ENCODE results near the gene ERC2.
"Not testable (repeated sequence)": the region's sequence is repeated elsewhere in the genome, so short reads cannot be mapped to it uniquely, and the experiment has no call there.

The ERC2 gene

GRCh38 chr3:56087451-56088053, 380.7 kb downstream of the ERC2 start:
- no peak overlapping the region for H3K9ac ChIP-seq (ENCODE audit: low read length)
- H3K4me1 ChIP-seq (ENCODE audit: control insufficient read depth, low read depth, low read length): no peaks in the 10 kb centered on the region
- H3K9me3 ChIP-seq (ENCODE audit: control insufficient read depth, low read depth, low read length): no peaks in the 10 kb centered on the region
- H3K36me3 ChIP-seq (ENCODE audit: control insufficient read depth, low read depth, low read length): no peaks in the 10 kb centered on the region
- H3K4me3 ChIP-seq (ENCODE audit: low read length): no peak overlapping the region
- H3K27me3 ChIP-seq (ENCODE audit: control insufficient read depth, insufficient read depth, low read length): no peaks in the 10 kb centered on the region
- no peak overlapping the region for H3K27ac ChIP-seq (ENCODE audit: low read length)

- no peaks in the 10 kb centered on the region for H3K4me1 ChIP-seq (ENCODE audit: control insufficient read depth, low read depth, low read length)
- H3K27me3 ChIP-seq (ENCODE audit: control insufficient read depth, insufficient read depth, low read length): no peaks in the 10 kb centered on the region
- no peak overlapping the region for H3K27ac ChIP-seq (ENCODE audit: low read length)
- no peaks in the 10 kb centered on the region for H3K9me3 ChIP-seq (ENCODE audit: control insufficient read depth, low read depth, low read length)
- no peak overlapping the region for H3K4me3 ChIP-seq (ENCODE audit: low read length)
- H3K9ac ChIP-seq (ENCODE audit: low read length): no peak overlapping the region
- no peaks in the 10 kb centered on the region for H3K36me3 ChIP-seq (ENCODE audit: control insufficient read depth, low read depth, low read length)
These were observed 381.9 kb downstream of the ERC2 start for GRCh38 chr3:56086355-56086754.

GRCh38 chr3:56081246-56081645, 387.0 kb downstream of the ERC2 start:
- H3K27me3 ChIP-seq (ENCODE audit: control insufficient read depth, insufficient read depth, low read length): no peaks in the 10 kb centered on the region
- no peak overlapping the region for H3K4me3 ChIP-seq (ENCODE audit: low read length)
- no peak overlapping the region for H3K9ac ChIP-seq (ENCODE audit: low read length)
- no peak overlapping the region for H3K27ac ChIP-seq (ENCODE audit: low read length)
- H3K4me1 ChIP-seq (ENCODE audit: control insufficient read depth, low read depth, low read length): no peaks in the 10 kb centered on the region
- H3K36me3 ChIP-seq (ENCODE audit: control insufficient read depth, low read depth, low read length): no peaks in the 10 kb centered on the region
- no peaks in the 10 kb centered on the region for H3K9me3 ChIP-seq (ENCODE audit: control insufficient read depth, low read depth, low read length)

- H3K9me3 ChIP-seq (ENCODE audit: control insufficient read depth, low read depth, low read length): no peaks in the 10 kb centered on the region
- no peaks in the 10 kb centered on the region for H3K4me1 ChIP-seq (ENCODE audit: control insufficient read depth, low read depth, low read length)
- H3K4me3 ChIP-seq (ENCODE audit: low read length): no peak overlapping the region
- H3K27ac ChIP-seq (ENCODE audit: low read length): no peak overlapping the region
- no peaks in the 10 kb centered on the region for H3K27me3 ChIP-seq (ENCODE audit: control insufficient read depth, insufficient read depth, low read length)
- H3K36me3 ChIP-seq (ENCODE audit: control insufficient read depth, low read depth, low read length): no peaks in the 10 kb centered on the region
- H3K9ac ChIP-seq (ENCODE audit: low read length): no peak overlapping the region
These were observed 391.5 kb downstream of the ERC2 start for GRCh38 chr3:56076746-56077145.

- H3K4me1 ChIP-seq (ENCODE audit: control insufficient read depth, low read depth, low read length): no peaks in the 10 kb centered on the region
- H3K36me3 ChIP-seq (ENCODE audit: control insufficient read depth, low read depth, low read length): no peaks in the 10 kb centered on the region
- H3K27ac ChIP-seq (ENCODE audit: low read length): no peak overlapping the region
- H3K27me3 ChIP-seq (ENCODE audit: control insufficient read depth, insufficient read depth, low read length): no peaks in the 10 kb centered on the region
- H3K9me3 ChIP-seq (ENCODE audit: control insufficient read depth, low read depth, low read length): no peaks in the 10 kb centered on the region
- no peak overlapping the region for H3K9ac ChIP-seq (ENCODE audit: low read length)
- no peak overlapping the region for H3K4me3 ChIP-seq (ENCODE audit: low read length)
These were observed 393.2 kb downstream of the ERC2 start for GRCh38 chr3:56075089-56075488.

GRCh38 chr3:56069766-56070165, 398.5 kb downstream of the ERC2 start:
- Histone ChIP-seq H3K9me3 (ENCODE audit: control insufficient read depth, low read depth, low read length) (no peaks in the 10 kb centered on the region), H3K4me3 (ENCODE audit: low read length) (no peak overlapping the region), H3K27ac (ENCODE audit: low read length) (no peak overlapping the region), H3K9ac (ENCODE audit: low read length) (no peak overlapping the region), H3K36me3 (ENCODE audit: control insufficient read depth, low read depth, low read length) (no peaks in the 10 kb centered on the region), H3K4me1 (ENCODE audit: control insufficient read depth, low read depth, low read length) (no peaks in the 10 kb centered on the region), H3K27me3 (ENCODE audit: control insufficient read depth, insufficient read depth, low read length) (no peaks in the 10 kb centered on the region)

GRCh38 chr3:56066405-56066804, 401.9 kb downstream of the ERC2 start:
- not testable (repeated sequence) for H3K27me3 ChIP-seq (ENCODE audit: control insufficient read depth, insufficient read depth, low read length); H3K9ac ChIP-seq (ENCODE audit: low read length); H3K36me3 ChIP-seq (ENCODE audit: control insufficient read depth, low read depth, low read length); H3K9me3 ChIP-seq (ENCODE audit: control insufficient read depth, low read depth, low read length); H3K27ac ChIP-seq (ENCODE audit: low read length); H3K4me1 ChIP-seq (ENCODE audit: control insufficient read depth, low read depth, low read length); H3K4me3 ChIP-seq (ENCODE audit: low read length)

- no peak overlapping the region for H3K4me3 ChIP-seq (ENCODE audit: low read length)
- H3K4me1 ChIP-seq (ENCODE audit: control insufficient read depth, low read depth, low read length): no peaks in the 10 kb centered on the region
- H3K9me3 ChIP-seq (ENCODE audit: control insufficient read depth, low read depth, low read length): no peaks in the 10 kb centered on the region
- H3K27ac ChIP-seq (ENCODE audit: low read length): no peak overlapping the region
- no peaks in the 10 kb centered on the region for H3K27me3 ChIP-seq (ENCODE audit: control insufficient read depth, insufficient read depth, low read length)
- no peak overlapping the region for H3K9ac ChIP-seq (ENCODE audit: low read length)
- H3K36me3 ChIP-seq (ENCODE audit: control insufficient read depth, low read depth, low read length): no peaks in the 10 kb centered on the region
These were observed 403.6 kb downstream of the ERC2 start for GRCh38 chr3:56064684-56065083.

- H3K4me3 ChIP-seq (ENCODE audit: low read length): no peak overlapping the region
- H3K36me3 ChIP-seq (ENCODE audit: control insufficient read depth, low read depth, low read length): no peaks in the 10 kb centered on the region
- H3K9ac ChIP-seq (ENCODE audit: low read length): no peak overlapping the region
- no peak overlapping the region for H3K27ac ChIP-seq (ENCODE audit: low read length)
- no peaks in the 10 kb centered on the region for H3K27me3 ChIP-seq (ENCODE audit: control insufficient read depth, insufficient read depth, low read length)
- H3K9me3 ChIP-seq (ENCODE audit: control insufficient read depth, low read depth, low read length): no peaks in the 10 kb centered on the region
- H3K4me1 ChIP-seq (ENCODE audit: control insufficient read depth, low read depth, low read length): no peaks in the 10 kb centered on the region
These were observed 407.0 kb downstream of the ERC2 start for GRCh38 chr3:56061279-56061626.

- H3K27ac ChIP-seq (ENCODE audit: low read length): no peak overlapping the region
These were observed 407.6 kb downstream of the ERC2 start for GRCh38 chr3:56060521-56061278.

GRCh38 chr3:56059731-56060130, 408.5 kb downstream of the ERC2 start:
- Histone ChIP-seq H3K4me3 (ENCODE audit: low read length) (no peak overlapping the region), H3K27me3 (ENCODE audit: control insufficient read depth, insufficient read depth, low read length) (no peaks in the 10 kb centered on the region), H3K9me3 (ENCODE audit: control insufficient read depth, low read depth, low read length) (no peaks in the 10 kb centered on the region), H3K36me3 (ENCODE audit: control insufficient read depth, low read depth, low read length) (no peaks in the 10 kb centered on the region), H3K27ac (ENCODE audit: low read length) (no peak overlapping the region), H3K4me1 (ENCODE audit: control insufficient read depth, low read depth, low read length) (peaks cover 14% of the 10 kb centered on the region), H3K9ac (ENCODE audit: low read length) (no peak overlapping the region)

More at GRCh38 chr3:56060521-56061278, 407.6 kb downstream of the ERC2 start:
- Histone ChIP-seq H3K27me3 (ENCODE audit: control insufficient read depth, insufficient read depth, low read length) (no peaks in the 10 kb centered on the region), H3K4me1 (ENCODE audit: control insufficient read depth, low read depth, low read length) (peaks cover 4% of the 10 kb centered on the region), H3K9me3 (ENCODE audit: control insufficient read depth, low read depth, low read length) (no peaks in the 10 kb centered on the region), H3K9ac (ENCODE audit: low read length) (no peak overlapping the region), H3K4me3 (ENCODE audit: low read length) (no peak overlapping the region), H3K36me3 (ENCODE audit: control insufficient read depth, low read depth, low read length) (no peaks in the 10 kb centered on the region)

- no peak overlapping the region for H3K9ac ChIP-seq (ENCODE audit: low read length)
These were observed 412.3 kb downstream of the ERC2 start for GRCh38 chr3:56055951-56056350.

More at GRCh38 chr3:56055951-56056350, 412.3 kb downstream of the ERC2 start:
- Histone ChIP-seq H3K27ac (ENCODE audit: low read length) (no peak overlapping the region), H3K9me3 (ENCODE audit: control insufficient read depth, low read depth, low read length) (no peaks in the 10 kb centered on the region), H3K27me3 (ENCODE audit: control insufficient read depth, insufficient read depth, low read length) (no peaks in the 10 kb centered on the region), H3K4me1 (ENCODE audit: control insufficient read depth, low read depth, low read length) (peaks cover 44% of the 10 kb centered on the region), H3K4me3 (ENCODE audit: low read length) (no peak overlapping the region), H3K36me3 (ENCODE audit: control insufficient read depth, low read depth, low read length) (no peaks in the 10 kb centered on the region)

All from iPS-18a (cell line).